Stimulated activated naive CD4-positive, alpha-beta T cell (primary cell): ENCODE results near the gene DHX32.
A peak's percentile ranks its signal among the peaks of the same experiment; 100 is the strongest.

Experiments used
- DNase-seq, 6 experiments: peaks; one replicate each; lab custom pipeline; 2025; lab: John Stamatoyannopoulos, UW

The DHX32 gene

DNA sequence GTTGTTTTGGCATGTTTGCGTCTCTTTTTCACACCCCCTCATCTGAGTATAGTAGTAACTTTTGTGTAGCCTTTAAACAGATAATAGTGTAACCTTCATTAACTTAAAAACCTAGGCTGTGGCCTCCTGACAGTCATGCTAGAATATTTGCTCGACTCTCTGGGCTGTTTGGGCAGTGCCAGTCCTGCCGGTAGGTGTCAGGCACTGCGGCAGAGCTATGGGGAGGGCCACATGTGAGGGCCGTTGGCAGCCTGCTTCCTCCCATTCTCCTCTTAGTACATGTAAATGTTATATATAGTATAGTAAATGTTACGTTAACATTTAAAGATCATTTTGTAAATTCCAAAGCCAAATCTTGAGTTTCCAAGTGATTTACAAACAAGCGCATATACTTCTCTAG is 31.6 kb downstream of the DHX32 start:
- DNase-seq, result no peak

DNA sequence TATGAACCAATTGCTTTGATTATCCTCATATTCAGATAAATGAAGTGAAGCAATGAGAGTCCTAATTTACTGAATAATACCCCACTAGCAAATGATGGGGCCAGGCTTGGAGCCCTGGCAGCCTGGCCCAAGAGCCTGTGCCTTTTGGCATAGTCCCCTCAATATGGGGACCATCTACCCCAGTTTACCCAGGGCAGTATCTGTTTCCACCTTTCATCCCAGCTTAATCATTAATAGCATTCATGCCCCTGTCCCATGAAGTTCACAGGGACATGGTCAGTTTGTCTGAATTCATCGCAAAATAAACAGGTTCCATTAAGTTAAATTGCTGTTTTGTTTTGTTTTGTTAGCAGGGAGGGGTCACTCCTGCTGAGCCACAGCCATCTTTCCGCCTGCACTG is 32.2 kb downstream of the DHX32 start:
- no peak for DNase-seq

DNA sequence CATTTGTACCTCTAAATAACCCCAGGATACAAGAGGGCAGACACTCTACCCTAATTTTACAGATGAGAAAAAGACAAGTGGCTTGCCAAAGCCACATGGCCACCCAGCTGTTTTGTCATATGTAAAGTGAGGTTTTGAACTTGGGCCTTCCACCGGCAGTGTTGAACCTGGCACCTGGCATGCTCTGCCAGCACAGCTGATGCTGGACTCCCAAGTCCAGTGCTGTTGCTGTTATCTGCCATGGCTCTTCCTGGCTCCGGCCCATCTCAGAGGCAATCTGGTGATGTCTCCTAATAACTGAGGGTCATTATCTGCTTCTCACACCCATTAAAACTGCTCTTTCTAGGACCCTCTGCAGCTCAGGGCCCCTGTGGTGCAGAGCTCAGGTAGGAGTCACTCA is 32.7 kb downstream of the DHX32 start:
- DNase-seq, result no peak

GRCh38 chr10:125846894-125847293 is 34.2 kb downstream of the DHX32 start:
- no peak for DNase-seq

DNA sequence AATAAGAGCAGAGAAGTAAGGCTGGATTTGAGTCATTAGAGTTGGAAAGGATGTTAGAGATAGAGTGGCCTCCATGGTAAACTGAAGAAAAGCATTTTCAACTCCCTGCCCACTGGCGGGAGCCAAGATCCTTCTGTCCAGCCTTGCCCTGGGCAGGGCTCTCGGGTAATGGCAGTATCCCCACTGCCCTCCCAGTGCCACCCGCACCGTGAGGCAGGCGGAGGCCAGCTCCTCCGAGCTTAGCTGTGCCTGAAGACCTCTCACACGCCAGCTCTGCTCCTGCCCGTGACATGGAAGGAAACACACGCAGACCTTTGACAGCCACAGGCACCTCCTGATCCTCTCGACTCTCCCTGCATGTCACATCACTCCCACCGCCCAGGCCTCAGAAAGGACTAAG is 35.5 kb downstream of the DHX32 start:
- DNase-seq, result no peak

- no peak for DNase-seq
Measured at GRCh38 chr10:125844751-125845221, 36.3 kb downstream of the DHX32 start.

GRCh38 chr10:125843603-125844329 is 37.3 kb downstream of the DHX32 start:
- DNase-seq, result no peak

DNA sequence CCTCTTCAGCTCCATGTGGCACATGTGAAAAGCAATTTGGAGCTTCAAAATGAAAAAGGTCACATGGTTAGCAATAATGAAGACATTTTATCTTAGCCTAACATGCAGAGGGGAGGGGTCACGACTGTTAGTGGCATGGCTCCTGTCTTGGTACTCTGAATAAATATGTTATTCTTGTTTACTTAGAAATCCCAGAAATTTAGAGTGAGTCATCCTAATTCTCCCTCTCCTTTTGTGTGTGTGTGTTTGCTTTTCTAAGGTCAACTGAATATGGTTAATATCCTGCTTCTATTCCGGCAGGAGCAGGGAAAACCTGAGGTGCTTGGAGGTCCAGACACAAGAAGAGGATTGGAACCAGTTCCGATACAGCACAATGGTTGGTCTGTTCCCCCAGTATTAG is 40.1 kb downstream of the DHX32 start:
- DNase-seq, result no peak

DNA sequence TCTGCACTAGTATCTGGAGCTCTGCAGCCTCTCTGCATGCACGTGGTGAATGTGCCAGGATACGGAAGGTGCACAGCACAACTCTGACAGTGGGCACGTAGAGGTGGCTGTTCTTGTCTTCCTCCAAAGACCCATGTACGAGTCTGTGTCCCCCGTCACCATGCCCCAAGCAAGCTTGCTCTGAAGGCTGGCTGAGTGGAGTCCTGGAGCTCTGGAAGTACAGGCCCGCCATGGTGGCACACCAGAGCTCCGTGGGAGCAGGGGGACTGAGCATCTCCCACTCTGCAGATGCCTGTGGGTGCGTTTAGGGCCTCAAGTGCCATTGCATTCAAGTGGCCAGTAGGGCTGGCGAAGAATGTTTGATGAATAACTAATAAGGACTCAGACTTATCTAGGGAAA is 40.7 kb downstream of the DHX32 start:
- DNase-seq, result no peak

- no peak for DNase-seq
Measured at GRCh38 chr10:125838802-125839575, 42.1 kb downstream of the DHX32 start.

- no peak for DNase-seq
Measured at GRCh38 chr10:125836746-125837145, 44.3 kb downstream of the DHX32 start.

DNA sequence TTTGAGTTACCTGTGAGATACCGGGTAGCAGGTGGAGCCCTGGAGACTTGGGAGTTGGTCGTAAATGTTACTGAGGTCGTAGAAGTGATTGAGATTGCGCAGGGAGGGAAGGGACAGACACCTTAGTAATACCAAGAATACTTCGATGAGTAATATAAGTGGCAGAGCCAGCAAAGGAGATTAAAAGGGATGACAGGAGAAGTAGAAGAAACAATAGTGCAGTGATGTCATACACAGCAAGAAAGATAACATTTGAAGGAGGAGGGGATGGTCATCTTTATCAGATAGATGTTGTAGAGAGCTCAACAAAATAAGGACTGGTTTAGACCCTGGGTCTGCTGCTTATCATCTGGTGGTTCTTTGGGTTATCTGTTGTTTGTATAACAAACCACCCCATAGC is 52.8 kb downstream of the DHX32 start:
- DNase-seq, result no peak

- no peak for DNase-seq
Measured at GRCh38 chr10:125827133-125827532, 54.0 kb downstream of the DHX32 start.

- DNase-seq, result no peak
Measured at GRCh38 chr10:125824736-125825135, 56.4 kb downstream of the DHX32 start.

GRCh38 chr10:125823663-125824251 is 57.3 kb downstream of the DHX32 start:
- no peak for DNase-seq

- DNase-seq, result peak; percentile 88 to 100 (median 92)
Measured at GRCh38 chr10:125822878-125823662, 58.0 kb downstream of the DHX32 start, which contains the start of the genes BCCIP and UROS. Gene BCCIP (plus strand): TSS chr10:125823546. CDS start chr10:125823558, 12 bp downstream. Gene UROS (minus strand): TSS chr10:125823258. CDS start chr10:125816499, 6,759 bp downstream.

DNA sequence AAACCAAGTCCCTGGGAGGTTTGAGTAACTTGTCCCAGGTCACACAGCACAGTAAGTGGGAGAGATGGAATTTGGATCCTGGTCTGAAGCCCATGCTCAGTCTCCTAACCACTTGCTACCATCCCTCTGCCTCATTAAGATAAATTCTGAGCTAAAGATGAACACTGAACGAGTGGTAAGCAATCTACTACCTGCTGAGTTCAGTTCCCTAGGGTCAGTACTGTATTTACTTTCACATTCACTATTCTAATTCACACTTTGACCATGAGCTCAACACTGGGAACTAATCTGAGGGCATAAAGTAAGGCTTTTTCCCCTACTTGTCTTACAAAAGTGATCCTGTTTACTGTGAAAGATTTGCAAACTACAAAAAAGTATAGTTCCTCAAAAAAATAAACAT is 60.4 kb downstream of the DHX32 start:
- no peak for DNase-seq

DNA sequence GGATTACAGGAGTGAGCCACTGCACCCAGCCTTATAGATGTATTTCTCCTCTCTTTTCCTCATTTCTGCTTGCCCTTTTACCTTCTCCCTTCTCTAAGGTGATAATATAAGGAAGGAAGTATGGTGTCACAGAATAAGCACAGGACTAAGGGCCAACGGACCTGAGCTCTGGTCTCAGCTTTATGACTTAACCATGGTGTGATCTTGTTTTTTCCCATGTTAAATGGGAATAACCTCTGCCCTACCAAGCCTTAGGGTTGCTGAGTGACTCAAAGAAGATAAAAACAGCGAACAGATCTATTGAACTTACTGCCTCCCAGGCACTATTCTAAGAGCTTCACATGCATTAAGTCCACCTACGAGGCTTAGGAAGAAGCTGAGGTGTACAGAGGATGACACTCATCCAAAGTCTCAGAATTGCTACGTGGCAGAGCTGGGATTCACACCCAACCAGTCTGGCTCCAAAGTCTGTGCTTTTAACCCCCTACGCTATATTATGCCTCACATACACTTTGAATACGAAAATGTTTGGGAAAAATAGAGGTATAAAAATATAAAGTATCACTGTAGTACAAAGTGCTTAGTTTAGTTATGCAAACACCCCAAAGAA is 63.6 kb downstream of the DHX32 start:
- DNase-seq, result no peak

DNA sequence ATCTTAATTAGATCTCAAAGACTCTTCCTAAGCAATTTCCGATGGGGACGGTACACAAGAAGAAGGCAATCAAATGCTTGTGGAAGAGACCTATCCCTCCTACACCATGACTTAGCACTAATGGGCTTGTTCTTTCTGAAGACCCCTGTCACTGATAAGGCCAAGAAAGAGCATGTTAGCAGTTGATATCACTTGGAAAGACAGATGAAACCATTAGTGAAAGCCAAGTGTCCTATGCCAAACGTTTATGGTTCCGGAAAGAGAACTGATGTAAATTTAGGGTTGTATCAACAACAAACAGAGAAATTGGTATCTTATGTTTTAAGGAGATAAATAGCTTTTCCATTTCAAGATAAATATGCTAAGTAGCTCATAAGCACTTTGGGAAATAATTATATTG is 64.5 kb downstream of the DHX32 start:
- DNase-seq, result no peak

DNA sequence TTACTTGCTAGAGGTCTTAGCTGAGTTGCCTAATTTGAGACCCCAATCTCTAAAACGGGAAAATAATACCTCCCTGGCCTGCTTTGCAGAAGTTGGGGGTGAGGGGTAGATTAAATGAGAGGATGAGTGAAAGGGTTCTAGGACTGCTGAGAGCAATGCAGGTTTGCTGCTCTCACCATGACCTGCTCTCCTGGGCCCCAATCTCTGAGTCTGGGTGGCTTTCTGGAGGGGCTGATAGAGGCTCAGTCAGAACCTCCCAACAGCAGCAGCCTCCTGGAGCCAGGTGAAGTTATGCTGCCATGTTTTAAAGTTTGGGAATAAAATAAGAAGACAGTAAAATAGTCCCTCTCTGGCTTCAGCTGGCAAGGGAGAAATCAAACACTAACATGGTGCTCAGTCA is 65.3 kb downstream of the DHX32 start:
- no peak for DNase-seq

DNA sequence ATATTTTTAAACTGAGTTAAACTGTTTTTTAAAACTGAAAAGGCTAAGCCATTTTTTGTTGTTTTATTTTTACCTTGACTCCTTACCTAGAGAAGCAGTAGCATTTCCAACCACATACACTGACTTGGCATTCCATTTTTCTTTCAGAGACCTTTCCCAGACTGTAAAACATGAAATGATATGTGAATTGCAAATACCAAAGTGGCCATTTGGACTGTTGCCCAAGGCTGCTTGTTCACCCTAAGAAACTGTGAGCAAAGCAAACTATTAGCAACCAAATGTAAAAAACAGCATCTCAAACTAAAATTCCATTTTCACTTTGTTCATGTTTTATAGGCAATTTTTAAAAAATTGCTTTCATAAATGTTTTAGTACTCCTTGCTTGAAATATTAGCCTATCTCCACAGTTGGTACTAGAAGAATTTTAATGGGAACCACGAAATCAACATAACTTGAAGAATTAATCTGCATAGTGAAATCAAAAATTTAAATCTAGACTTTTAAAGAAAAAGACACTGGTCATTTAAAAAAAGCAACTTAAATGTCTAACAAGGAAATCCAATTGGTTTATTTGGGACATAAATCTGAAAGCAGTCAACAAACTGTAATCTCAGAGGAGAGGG is 68.9 kb downstream of the DHX32 start:
- no peak for DNase-seq
